Upper lobe of left lung (tissue), 6 donors: ENCODE data around the gene NSD1. TPM values are rescaled to one million over a fixed set of nuclear protein-coding genes. Genes with fewer than 3 reads are reported as not detected.

Source experiments
- ATAC-seq, 2 donors: fragments of 200-7000 bp; cut with Tn5 transposase; one replicate each; pipeline ENCODE4 v1.9.1; 2022; ENCODE audit warnings: mild to moderate bottlenecking in 2 of 2, moderate library complexity in 2 of 2; ENCODE audit not compliant: low FRiP score in 2 of 2
- DNase-seq, 2 donors: peaks; one replicate each; pipeline ENCODE4 v3.0.0-alpha.2; 2019 to 2020
- H3K27ac ChIP-seq, 4 donors: fragments of 200-600 bp; sonication (generic); one replicate each; pipeline ENCODE4 v1.5.1; 2016 to 2019
- H3K27me3 ChIP-seq, 4 donors: fragments of 200-600 bp; sonication (generic); one replicate each; pipeline ENCODE4 v1.5.1; 2017 to 2019
- H3K36me3 ChIP-seq, 4 donors: fragments of 200-600 bp; sonication (generic); one replicate each; pipeline ENCODE4 v1.5.1; 2016 to 2019
- H3K4me1 ChIP-seq, 4 donors: fragments of 200-600 bp; sonication (generic); one replicate each; pipeline ENCODE4 v1.5.1; 2018 to 2019
- H3K4me3 ChIP-seq, 4 donors: fragments of 200-600 bp; sonication (generic); one replicate each; pipeline ENCODE4 v1.5.1; 2017 to 2019; ENCODE audit warnings: mild to moderate bottlenecking in 2 of 4, moderate library complexity in 1 of 4
- H3K9me3 ChIP-seq, 4 donors: fragments of 200-600 bp; sonication (generic); one replicate each; pipeline ENCODE4 v1.5.1; 2018 to 2019
- CTCF ChIP-seq, 6 experiments: fragments of 450-650 bp in 4 of 6; fragments of 200-600 bp in 2 of 6; sonication (generic) in 2 of 6; IDR thresholded peaks; one replicate each; pipeline ENCODE4 v1.5.1; 2016 to 2019; ENCODE audit warnings: antibody characterized with exemption in 6 of 6
- EP300 ChIP-seq, 4 donors: sonication (generic); formaldehyde crosslinking; IDR thresholded peaks; one replicate each; pipeline ENCODE4 v1.5.1; 2017; ENCODE audit warnings: antibody characterized with exemption in 4 of 4, control low read depth in 2 of 4
- POLR2A ChIP-seq, 4 donors: fragments of 450-650 bp; IDR thresholded peaks; one replicate each; pipeline ENCODE4 v1.5.1; 2016 to 2017; ENCODE audit warnings: antibody characterized with exemption in 4 of 4, mild to moderate bottlenecking in 2 of 4
- POLR2AphosphoS5 ChIP-seq, 2 donors: sonication (generic); formaldehyde crosslinking; IDR thresholded peaks; one replicate each; pipeline ENCODE4 v1.5.1; 2017; ENCODE audit warnings: antibody characterized with exemption in 2 of 2
- WGBS, 2 donors: methylation state at CpG; one replicate each; pipeline ENCODE4 v1.1.5; 2017 to 2018; 5-methylcytosine and 5-hydroxymethylcytosine counted together
- total RNA-seq, 6 donors: library from RNA; depleted of rRNA in 4 of 6; stranded (reverse); fragments of >200 nt in 4 of 6; gene quantifications; one replicate each; pipeline versions ENCODE4 v1.1.0 to v1.2.1, GENCODE V29; 2016 to 2021
- donor health status: DM: no; HTN: no; CAD: no; lungs with moderate emphysema.
- donor health status: DM: no; HTN: yes; CAD: no; lungs with severe emphysema.

Gene NSD1
- total RNA-seq, 6 donors from 2014 or later: 33.0 to 69.1 (median 55.7) TPM

GRCh38 chr5:177178733-177179304, 45.2 kb downstream of the NSD1 start:
- no peak overlapping the region for H3K4me3 ChIP-seq
- peaks cover 0 to 18% (median 15%) of the 10 kb centered on the region in 4 donors for H3K4me1 ChIP-seq
- no peaks in the 10 kb centered on the region for H3K27me3 ChIP-seq
- TF ChIP-seq POLR2AphosphoS5 (IDR thresholded peaks at IDR 0.05): no peak
- TF ChIP-seq EP300 (IDR thresholded peaks at IDR 0.05): no peak
- TF ChIP-seq POLR2A (IDR thresholded peaks at IDR 0.05): no peak
- no peak for TF ChIP-seq CTCF (IDR thresholded peaks at IDR 0.05)
- H3K36me3 ChIP-seq: peaks cover 0 to 3% (median 0%) of the 10 kb centered on the region in 4 donors
- DNase-seq (no peak), ATAC-seq (no peak)
- WGBS, 2 donors: 75 to 77% methylated on average over 3 of the region's 3 CpGs
- H3K27ac ChIP-seq: no peak overlapping the region
- H3K9me3 ChIP-seq: no peaks in the 10 kb centered on the region

- no peaks in the 10 kb centered on the region for H3K9me3 ChIP-seq
- ATAC-seq: no peak
- peaks cover 0 to 20% (median 15%) of the 10 kb centered on the region in 4 donors for H3K4me1 ChIP-seq
- no peak for DNase-seq
- H3K4me3 ChIP-seq: no peak overlapping the region
- no peak for TF ChIP-seq EP300 (IDR thresholded peaks at IDR 0.05)
- TF ChIP-seq POLR2A (IDR thresholded peaks at IDR 0.05): no peak
- no peak for TF ChIP-seq POLR2AphosphoS5 (IDR thresholded peaks at IDR 0.05)
- no peak for TF ChIP-seq CTCF (IDR thresholded peaks at IDR 0.05)
- peaks cover 0 to 3% (median 0%) of the 10 kb centered on the region in 4 donors for H3K36me3 ChIP-seq
- no peak overlapping the region for H3K27ac ChIP-seq
- 77 to 86% methylated on average over 3 of the region's 3 CpGs for WGBS, 2 donors
- H3K27me3 ChIP-seq: no peaks in the 10 kb centered on the region
Measured at GRCh38 chr5:177179431-177179830, 45.9 kb downstream of the NSD1 start.

GRCh38 chr5:177183142-177183541, 49.6 kb downstream of the NSD1 start:
- no peak for TF ChIP-seq POLR2A (IDR thresholded peaks at IDR 0.05)
- H3K4me3 ChIP-seq: no peak overlapping the region
- no peak overlapping the region for H3K27ac ChIP-seq
- DNase-seq (no peak), ATAC-seq (no peak)
- no peaks in the 10 kb centered on the region for H3K27me3 ChIP-seq
- H3K9me3 ChIP-seq: no peaks in the 10 kb centered on the region
- H3K4me1 ChIP-seq: peaks cover 0 to 15% (median 5%) of the 10 kb centered on the region in 4 donors
- peaks cover 0 to 6% (median 1%) of the 10 kb centered on the region in 4 donors for H3K36me3 ChIP-seq
- 88 to 96% methylated on average over 3 of the region's 3 CpGs for WGBS, 2 donors

- Histone ChIP-seq H3K27ac (no peak overlapping the region), H3K4me1 (peaks cover 0 to 15% (median 5%) of the 10 kb centered on the region in 4 donors), H3K27me3 (no peaks in the 10 kb centered on the region), H3K4me3 (no peak overlapping the region), H3K9me3 (no peaks in the 10 kb centered on the region), H3K36me3 (peaks cover 0 to 6% (median 1%) of the 10 kb centered on the region in 4 donors)
- TF ChIP-seq EP300 (IDR thresholded peaks at IDR 0.05) (no peak), POLR2AphosphoS5 (IDR thresholded peaks at IDR 0.05) (no peak), CTCF (IDR thresholded peaks at IDR 0.05) (no peak), POLR2A (IDR thresholded peaks at IDR 0.05) (no peak)
- DNase-seq: no peak
- 45 to 52% methylated on average over 3 of the region's 3 CpGs for WGBS, 2 donors
- no peak for ATAC-seq
Measured at GRCh38 chr5:177183766-177184360, 50.3 kb downstream of the NSD1 start.

GRCh38 chr5:177185993-177186392, 52.4 kb downstream of the NSD1 start:
- no peak overlapping the region for H3K27ac ChIP-seq
- peaks cover 0 to 9% (median 1%) of the 10 kb centered on the region in 4 donors for H3K4me1 ChIP-seq
- no peaks in the 10 kb centered on the region for H3K27me3 ChIP-seq
- H3K4me3 ChIP-seq: no peak overlapping the region
- DNase-seq: no peak
- H3K36me3 ChIP-seq: peaks cover 0 to 6% (median 1%) of the 10 kb centered on the region in 4 donors
- WGBS, 2 donors: 88 to 91% methylated on average over 2 of the region's 2 CpGs
- TF ChIP-seq POLR2A (IDR thresholded peaks at IDR 0.05) (no peak), EP300 (IDR thresholded peaks at IDR 0.05) (no peak), CTCF (IDR thresholded peaks at IDR 0.05) (no peak), POLR2AphosphoS5 (IDR thresholded peaks at IDR 0.05) (no peak)
- H3K9me3 ChIP-seq: no peaks in the 10 kb centered on the region
- ATAC-seq: no peak
